Testis (tissue), 2 donors: ENCODE data around the gene RTN4RL2.

Experiments
- CTCF ChIP-seq, 3 experiments: fragments of 450-650 bp in 2 of 3; fragments of 200-600 bp in 1 of 3; sonication (generic) in 1 of 3; IDR thresholded peaks; one replicate each; pipeline ENCODE4 v1.5.1; 2016 to 2019; ENCODE audit warnings: antibody characterized with exemption in 3 of 3, mild to moderate bottlenecking in 2 of 3, moderate library complexity in 1 of 3
- POLR2A ChIP-seq: fragments of 450-650 bp; IDR thresholded peaks from one replicate; pipeline ENCODE4 v1.6.1; 2017; ENCODE audit warnings: antibody characterized with exemption, mild to moderate bottlenecking, moderate library complexity

- TF ChIP-seq CTCF (IDR thresholded peaks at IDR 0.05) = no peak
- no peak for TF ChIP-seq POLR2A
These were observed 21.7 kb upstream of the RTN4RL2 start for GRCh38 chr11:57438345-57439285.
